GM12878 (cell line): ENCODE results near the gene FMC1. TPM values are rescaled to one million over a fixed set of nuclear protein-coding genes. Genes with fewer than 3 reads are reported as not detected.

Experiments used
- ATAC-seq: fragments of 200-7000 bp; cut with Tn5 transposase; 3 replicates; pipeline ENCODE4 v1.9.1; 2020; ENCODE audit warnings: mild to moderate bottlenecking, moderate library complexity
- BruUV-seq: library from RNA; stranded (reverse); fragments of 400-500 nt; replicated peaks from 2 replicates; lab custom pipeline; 2021; lab: Mats Ljungman, UMichigan
- CTCF ChIA-PET: fragments of 300-600 bp; sonication (Branson Sonifier 250); formaldehyde crosslinking; extraction: SDS; loops from one replicate; lab custom pipeline; 2021; ENCODE audit warnings: inconsistent platforms; lab: Yijun Ruan, JAX
- POLR2A ChIA-PET: fragments of 350-600 bp; formaldehyde crosslinking; extraction: SDS; loops from one replicate; lab custom pipeline; 2021; ENCODE audit warnings: inconsistent platforms; lab: Charles Lee
- RAD21 ChIA-PET: fragments of 300-600 bp; sonication (Branson Sonifier 250); formaldehyde crosslinking; loops from one replicate; lab custom pipeline; 2023; ENCODE audit warnings: antibody characterized with exemption; ENCODE audit not compliant: unreplicated experiment; lab: Charles Lee
- SMC1A ChIA-PET: fragments of 300-600 bp; sonication (Branson Sonifier 250); formaldehyde crosslinking; loops from one replicate; lab custom pipeline; 2023; ENCODE audit not compliant: unreplicated experiment, uncharacterized antibody; lab: Charles Lee
- DNase-seq: peaks from one replicate; pipeline ENCODE4 v3.0.0-alpha.2; 2011; ENCODE audit warnings: low read depth, low spot score
- FAIRE-seq: peaks from 3 replicates; lab custom pipeline; 2011; peaks lifted over from hg19 to GRCh38; lab: Jason Lieb, UNC
- H2AFZ ChIP-seq: 2 replicates; pipeline ENCODE4 v1.6.0; 2011; ENCODE audit warnings: low read depth, low read length, control low read depth; ENCODE audit not compliant: control insufficient read depth
- H3K27ac ChIP-seq: 2 replicates; pipeline ENCODE4 v1.5.1; 2011; ENCODE audit warnings: control low read depth; ENCODE audit not compliant: control insufficient read depth, insufficient read depth
- H3K27me3 ChIP-seq, 2 experiments: replicated peaks in 1 of 2; 2 replicates each; pipeline versions ENCODE4 v1.6.0 to v1.6.1; 2011; ENCODE audit warnings: low read length in 1 of 2; ENCODE audit not compliant: control insufficient read depth in 2 of 2, insufficient read depth in 2 of 2
- H3K36me3 ChIP-seq, 2 experiments: 2 replicates each; pipeline ENCODE4 v1.5.1; 2011; ENCODE audit warnings: low read length in 1 of 2; ENCODE audit not compliant: control insufficient read depth in 2 of 2, insufficient read depth in 2 of 2
- H3K4me1 ChIP-seq: 2 replicates; pipeline ENCODE4 v1.6.1; 2011; ENCODE audit warnings: mild to moderate bottlenecking, low read length, moderate library complexity, mixed read lengths; ENCODE audit not compliant: control insufficient read depth, insufficient read depth
- H3K4me2 ChIP-seq: 2 replicates; pipeline ENCODE4 v1.6.0; 2011; ENCODE audit warnings: control low read depth; ENCODE audit not compliant: control insufficient read depth, insufficient read depth
- H3K4me3 ChIP-seq: fragments of 200-600 bp; sonication (generic); 2 replicates; pipeline ENCODE4 v1.5.1; 2016
- H3K79me2 ChIP-seq: 2 replicates; pipeline ENCODE4 v1.6.0; 2011; ENCODE audit warnings: low read length; ENCODE audit not compliant: control insufficient read depth, insufficient read depth
- H3K9ac ChIP-seq: 2 replicates; pipeline ENCODE4 v1.8.0; 2011; ENCODE audit warnings: low read length, control low read depth, mixed read lengths; ENCODE audit not compliant: control insufficient read depth, insufficient read depth
- H3K9me3 ChIP-seq: replicated peaks from 3 replicates; pipeline ENCODE4 v1.5.1; 2011; ENCODE audit warnings: mild to moderate bottlenecking, low read length; ENCODE audit not compliant: control insufficient read depth, insufficient read depth
- H4K20me1 ChIP-seq: 2 replicates; pipeline ENCODE4 v1.6.0; 2011; ENCODE audit not compliant: control insufficient read depth, insufficient read depth
- BMI1 ChIP-seq: fragments of 450-650 bp; IDR thresholded peaks from 2 replicates; pipeline ENCODE4 v1.6.1; 2016; ENCODE audit warnings: mild to moderate bottlenecking, moderate library complexity, borderline replicate concordance
- CBX5 ChIP-seq: sonication (generic); IDR thresholded peaks from 2 replicates; pipeline ENCODE4 v1.6.1; 2016; ENCODE audit warnings: low read depth, moderate library complexity, mild to moderate bottlenecking, inconsistent platforms
- CHD4 ChIP-seq: fragments of 200-600 bp; sonication (generic); IDR thresholded peaks from 2 replicates; pipeline ENCODE4 v1.6.1; 2016; ENCODE audit warnings: mild to moderate bottlenecking
- HCFC1 ChIP-seq: fragments of 150-350 bp; IDR thresholded peaks from 2 replicates; pipeline ENCODE4 v1.6.1; 2014; ENCODE audit warnings: low read length
- HDAC6 ChIP-seq: fragments of 200-600 bp; sonication (generic); IDR thresholded peaks from one replicate; pipeline ENCODE4 v1.8.0; 2017; ENCODE audit warnings: antibody characterized with exemption; ENCODE audit not compliant: unreplicated experiment
- IKZF1 ChIP-seq: fragments of 450-650 bp; conservative IDR thresholded peaks from 2 replicates; pipeline ENCODE4 v1.6.1; 2017; ENCODE audit warnings: antibody characterized with exemption, mild to moderate bottlenecking
- MEF2A ChIP-seq: IDR thresholded peaks from 2 replicates; pipeline ENCODE4 v1.6.1; 2011; ENCODE audit warnings: low read depth, mild to moderate bottlenecking, low read length, moderate library complexity; ENCODE audit not compliant: insufficient read depth
- NBN ChIP-seq: fragments of 450-650 bp; IDR thresholded peaks from 2 replicates; pipeline ENCODE4 v1.6.1; 2016
- NR2C2 ChIP-seq: IDR thresholded peaks from 2 replicates; pipeline ENCODE4 v1.6.1; 2011; ENCODE audit warnings: borderline replicate concordance, low read depth; ENCODE audit not compliant: control insufficient read depth, insufficient read length
- PML ChIP-seq: IDR thresholded peaks from 2 replicates; pipeline ENCODE4 v1.6.1; 2012; ENCODE audit warnings: low read length, inconsistent platforms
- POLR2AphosphoS2 ChIP-seq: IDR thresholded peaks from 2 replicates; pipeline ENCODE4 v1.6.1; 2011; ENCODE audit warnings: low read depth, mild to moderate bottlenecking, low read length, improper control_type of control experiment, moderate library complexity
- POU2F2 ChIP-seq: IDR thresholded peaks from 3 replicates; pipeline ENCODE4 v1.6.1; 2011; ENCODE audit warnings: low read depth, mild to moderate bottlenecking, low read length, borderline replicate concordance
- RB1 ChIP-seq: fragments of 450-650 bp; formaldehyde crosslinking; IDR thresholded peaks from 2 replicates; pipeline ENCODE4 v1.6.1; 2017; ENCODE audit warnings: mild to moderate bottlenecking, borderline replicate concordance
- RFX5 ChIP-seq: IDR thresholded peaks from 2 replicates; pipeline ENCODE4 v1.6.1; 2011; ENCODE audit warnings: low read depth, low read length, improper control_type of control experiment
- SMARCA5 ChIP-seq: fragments of 450-650 bp; IDR thresholded peaks from 2 replicates; pipeline ENCODE4 v1.6.1; 2017; ENCODE audit warnings: mild to moderate bottlenecking
- STAT1 ChIP-seq: fragments of 450-650 bp; conservative IDR thresholded peaks from 2 replicates; pipeline ENCODE4 v1.6.1; 2014; ENCODE audit warnings: antibody characterized with exemption, mild to moderate bottlenecking
- SUZ12 ChIP-seq: fragments of 200-600 bp; sonication (generic); IDR thresholded peaks from one replicate; pipeline ENCODE4 v1.6.1; 2018; ENCODE audit warnings: antibody characterized with exemption, mild to moderate bottlenecking; ENCODE audit not compliant: unreplicated experiment
- TAF1 ChIP-seq: IDR thresholded peaks from 2 replicates; pipeline ENCODE4 v1.6.1; 2011; ENCODE audit warnings: mild to moderate bottlenecking, low read depth, low read length, borderline replicate concordance
- WGBS: methylation state at CpG from one replicate; pipeline ENCODE4 v1.1.6; 2016; ENCODE audit warnings: low lambda C conversion rate; ENCODE audit not compliant: insufficient replicate concordance, insufficient coverage; ENCODE audit errors: missing lambda C conversion rate; 5-methylcytosine and 5-hydroxymethylcytosine counted together
- in situ Hi-C: fragments of 300-500 bp; cut with MboI; formaldehyde crosslinking; loops from 9 replicates; pipeline ENCODE4 v1.14.3; 2018; ENCODE audit warnings: mixed read lengths
- intact Hi-C: fragments of 100-400 bp; cut with micrococcal nuclease; formaldehyde crosslinking; loops from one replicate; pipeline ENCODE4 v1.14.2; 2022; ENCODE audit not compliant: unreplicated experiment
- polyA plus RNA-seq, 11 experiments: library from polyadenylated mRNA; depleted of rRNA in 4 of 11; unstranded in 6 of 11; stranded (reverse) in 5 of 11; fragments of >200 nt; fragmentation: Nextera tagmentation in 4 of 11; fragmentation: Illumina TruSeq in 1 of 11; extraction: Ambion mirVana in 4 of 11; extraction: Trizol in 1 of 11; gene quantifications; 1 replicate in 1 of 11; 2 replicates in 10 of 11; pipeline versions ENCODE4 v1.2.1 to v1.2.3, GENCODE V29; 2011 to 2016; ENCODE audit warnings: inconsistent platforms in 2 of 11, missing spikeins in 2 of 11, low read depth in 1 of 11
- total RNA-seq, 4 experiments: library from RNA; depleted of rRNA in 3 of 4; stranded (reverse); fragments of >200 nt in 3 of 4; fragmentation: Illumina TruSeq in 1 of 4; extraction: Trizol in 1 of 4; gene quantifications; 2 replicates each; pipeline versions ENCODE4 v1.2.1 to v1.2.3, GENCODE V29; 2013 to 2021
- TF ChIP-seq, protein P1 (sequence below): fragments of 450-650 bp; IDR thresholded peaks from 2 replicates; pipeline ENCODE4 v1.6.1; 2016; ENCODE audit warnings: mild to moderate bottlenecking
- TF ChIP-seq, protein P2 (sequence below), 3 experiments: IDR thresholded peaks in 2 of 3; conservative IDR thresholded peaks in 1 of 3; 2 replicates each; pipeline ENCODE4 v1.5.1; 2011; ENCODE audit warnings: low read depth in 3 of 3, low read length in 3 of 3, mild to moderate bottlenecking in 3 of 3, control low read depth in 2 of 3, moderate library complexity in 2 of 3, inconsistent platforms in 1 of 3, mixed read lengths in 1 of 3; ENCODE audit not compliant: control insufficient read depth in 2 of 3, insufficient read depth in 1 of 3; ENCODE audit errors: extremely low read depth in 1 of 3
- TF ChIP-seq, protein P3 (sequence below): fragments of 450-650 bp; IDR thresholded peaks from 2 replicates; pipeline ENCODE4 v1.6.1; 2017; ENCODE audit warnings: mild to moderate bottlenecking

Gene FMC1
- total and polyA plus RNA-seq, 10 of the 15 experiments (the other 5 are each of a cell fraction or from before 2014, with no cell fraction given) = 4.2 to 60.4 (median 15.6) TPM

DNA sequence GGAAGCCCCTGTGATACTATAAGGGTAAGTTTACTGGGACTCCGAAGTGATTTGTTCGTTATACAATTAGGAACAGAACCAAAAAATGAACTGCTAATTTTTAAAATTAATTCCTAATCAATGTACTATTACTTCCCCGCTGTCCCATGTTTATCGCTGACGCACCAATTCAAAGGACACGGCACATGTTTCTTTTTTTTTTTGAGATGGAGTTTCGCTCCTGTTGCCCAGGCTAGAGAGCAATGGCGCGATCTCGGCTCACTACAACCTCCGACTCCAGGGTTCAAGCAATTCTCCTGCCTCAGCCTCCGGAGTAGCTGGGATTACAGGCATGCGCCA, 1.5 kb upstream of the FMC1 start:
- Histone ChIP-seq H3K27me3 (no peaks in the 10 kb centered on the region), H3K9ac (no peak overlapping the region; the same call in 1 of the 2 replicates), H2AFZ (peak overlapping the region; percentile 59), H3K9me3 (peaks cover 5% of the 10 kb centered on the region), H3K4me2 (peak overlapping the region; percentile 57), H3K79me2 (peaks cover 18% of the 10 kb centered on the region), H3K4me1 (no peaks in the 10 kb centered on the region), H3K4me3 (peak overlapping the region; percentile 58; the same call in 1 of the 2 replicates), H3K27ac (peak overlapping the region; percentile 97; the same call in 1 of the 2 replicates), H3K36me3 (no peaks in the 10 kb centered on the region), H4K20me1 (no peaks in the 10 kb centered on the region)
- ChIA-PET POLR2A (interaction anchor here (0.6 to 1.5 kb wide), 6 partner anchors 20 to 245 kb away, joined by 3 to 4 read pairs (median 4); partner anchors contain the start of gene LUC7L2), CTCF (interaction anchor here (0.6 to 1.6 kb wide), 11 partner anchors 9 to 453 kb away, joined by 3 to 7 read pairs (median 3); partner anchors contain the start of gene LUC7L2), RAD21 (interaction anchor here (0.6 kb wide), 1 partner anchor 878 kb away, joined by 3 read pairs; no protein-coding TSS in a partner anchor), SMC1A (interaction anchor here (0.6 to 2.2 kb wide), 3 partner anchors 10 to 133 kb away, joined by 3 to 9 read pairs (median 7); partner anchors contain the start of gene LUC7L2)
- WGBS = 96% methylated on average over 13 of the region's 13 CpGs
- ATAC-seq = no peak
- intact Hi-C loops = loop anchor here (1.0 kb wide), 2 partner anchors 20 to 230 kb away; partner anchors contain the start of genes LUC7L2 and ZC3HAV1
- no peak for DNase-seq
- BruUV-seq = TSS peak; percentile 60
- FAIRE-seq = no peak
- in situ Hi-C loops = no loop called here
- no peak for TF ChIP-seq POLR2AphosphoS2
- TF ChIP-seq SMARCA5 = no peak
- peak; percentile 25; the same call in 1 of the 2 replicates for TF ChIP-seq PML
- no peak for TF ChIP-seq TAF1
- no peak for TF ChIP-seq HDAC6
- TF ChIP-seq POU2F2 = no peak
- no peak for TF ChIP-seq HCFC1
- TF ChIP-seq CBX5 = no peak
- TF ChIP-seq NR2C2 = no peak
- TF ChIP-seq MEF2A = no peak
- no peak for TF ChIP-seq IKZF1
- TF ChIP-seq, protein P1, sequence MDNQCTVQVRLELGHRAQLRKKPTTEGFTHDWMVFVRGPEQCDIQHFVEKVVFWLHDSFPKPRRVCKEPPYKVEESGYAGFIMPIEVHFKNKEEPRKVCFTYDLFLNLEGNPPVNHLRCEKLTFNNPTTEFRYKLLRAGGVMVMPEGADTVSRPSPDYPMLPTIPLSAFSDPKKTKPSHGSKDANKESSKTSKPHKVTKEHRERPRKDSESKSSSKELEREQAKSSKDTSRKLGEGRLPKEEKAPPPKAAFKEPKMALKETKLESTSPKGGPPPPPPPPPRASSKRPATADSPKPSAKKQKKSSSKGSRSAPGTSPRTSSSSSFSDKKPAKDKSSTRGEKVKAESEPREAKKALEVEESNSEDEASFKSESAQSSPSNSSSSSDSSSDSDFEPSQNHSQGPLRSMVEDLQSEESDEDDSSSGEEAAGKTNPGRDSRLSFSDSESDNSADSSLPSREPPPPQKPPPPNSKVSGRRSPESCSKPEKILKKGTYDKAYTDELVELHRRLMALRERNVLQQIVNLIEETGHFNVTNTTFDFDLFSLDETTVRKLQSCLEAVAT = peak; percentile 99
- peak; percentile 31; the same call in 1 of the 2 replicates for TF ChIP-seq NBN
- TF ChIP-seq CHD4 = peak; percentile 92; the same call in 1 of the 2 replicates
- TF ChIP-seq, protein P2, sequence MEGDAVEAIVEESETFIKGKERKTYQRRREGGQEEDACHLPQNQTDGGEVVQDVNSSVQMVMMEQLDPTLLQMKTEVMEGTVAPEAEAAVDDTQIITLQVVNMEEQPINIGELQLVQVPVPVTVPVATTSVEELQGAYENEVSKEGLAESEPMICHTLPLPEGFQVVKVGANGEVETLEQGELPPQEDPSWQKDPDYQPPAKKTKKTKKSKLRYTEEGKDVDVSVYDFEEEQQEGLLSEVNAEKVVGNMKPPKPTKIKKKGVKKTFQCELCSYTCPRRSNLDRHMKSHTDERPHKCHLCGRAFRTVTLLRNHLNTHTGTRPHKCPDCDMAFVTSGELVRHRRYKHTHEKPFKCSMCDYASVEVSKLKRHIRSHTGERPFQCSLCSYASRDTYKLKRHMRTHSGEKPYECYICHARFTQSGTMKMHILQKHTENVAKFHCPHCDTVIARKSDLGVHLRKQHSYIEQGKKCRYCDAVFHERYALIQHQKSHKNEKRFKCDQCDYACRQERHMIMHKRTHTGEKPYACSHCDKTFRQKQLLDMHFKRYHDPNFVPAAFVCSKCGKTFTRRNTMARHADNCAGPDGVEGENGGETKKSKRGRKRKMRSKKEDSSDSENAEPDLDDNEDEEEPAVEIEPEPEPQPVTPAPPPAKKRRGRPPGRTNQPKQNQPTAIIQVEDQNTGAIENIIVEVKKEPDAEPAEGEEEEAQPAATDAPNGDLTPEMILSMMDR (IDR thresholded peaks at IDR 0.05 in 2 of 3, conservative IDR thresholded peaks at IDR 0.05 in 1 of 3; ENCODE audit: control insufficient read depth in 2 of 3, extremely low read depth in 1 of 3, insufficient read depth in 1 of 3, low read depth in 3 of 3, low read length in 3 of 3) = no peak
- TF ChIP-seq BMI1 = no peak
- TF ChIP-seq STAT1 = peak; percentile 91; the same call in 1 of the 2 replicates
- TF ChIP-seq, protein P3, sequence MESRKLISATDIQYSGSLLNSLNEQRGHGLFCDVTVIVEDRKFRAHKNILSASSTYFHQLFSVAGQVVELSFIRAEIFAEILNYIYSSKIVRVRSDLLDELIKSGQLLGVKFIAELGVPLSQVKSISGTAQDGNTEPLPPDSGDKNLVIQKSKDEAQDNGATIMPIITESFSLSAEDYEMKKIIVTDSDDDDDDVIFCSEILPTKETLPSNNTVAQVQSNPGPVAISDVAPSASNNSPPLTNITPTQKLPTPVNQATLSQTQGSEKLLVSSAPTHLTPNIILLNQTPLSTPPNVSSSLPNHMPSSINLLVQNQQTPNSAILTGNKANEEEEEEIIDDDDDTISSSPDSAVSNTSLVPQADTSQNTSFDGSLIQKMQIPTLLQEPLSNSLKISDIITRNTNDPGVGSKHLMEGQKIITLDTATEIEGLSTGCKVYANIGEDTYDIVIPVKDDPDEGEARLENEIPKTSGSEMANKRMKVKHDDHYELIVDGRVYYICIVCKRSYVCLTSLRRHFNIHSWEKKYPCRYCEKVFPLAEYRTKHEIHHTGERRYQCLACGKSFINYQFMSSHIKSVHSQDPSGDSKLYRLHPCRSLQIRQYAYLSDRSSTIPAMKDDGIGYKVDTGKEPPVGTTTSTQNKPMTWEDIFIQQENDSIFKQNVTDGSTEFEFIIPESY = peak; percentile 95
- no peak for TF ChIP-seq SUZ12
- no peak for TF ChIP-seq RB1
- no peak for TF ChIP-seq RFX5
